T1000 (cell line): ENCODE results near the gene SNX3.
"Not testable (repeated sequence)": the region's sequence is repeated elsewhere in the genome, so short reads cannot be mapped to it uniquely, and the experiment has no call there.

Experiments used
- DNase-seq: peaks from one replicate; lab custom pipeline; 2025; ENCODE audit warnings: mixed read lengths; lab: John Stamatoyannopoulos, UW

Gene SNX3

GRCh38 chr6:108260126-108260808 is 573 bp downstream of the SNX3 start:
- DNase-seq = no peak

GRCh38 chr6:108254433-108255410 is 6.1 kb downstream of the SNX3 start:
- DNase-seq = no peak

GRCh38 chr6:108253241-108253640 is 7.6 kb downstream of the SNX3 start:
- no peak for DNase-seq

GRCh38 chr6:108252055-108252454 is 8.8 kb downstream of the SNX3 start:
- DNase-seq = no peak

- DNase-seq = no peak
Measured at GRCh38 chr6:108251252-108251651, 9.6 kb downstream of the SNX3 start.

GRCh38 chr6:108250240-108250866 is 10.5 kb downstream of the SNX3 start:
- no peak for DNase-seq

- DNase-seq = no peak
Measured at GRCh38 chr6:108247965-108248536, 12.8 kb downstream of the SNX3 start.

- not testable (repeated sequence) for DNase-seq
Measured at GRCh38 chr6:108245095-108245494, 15.7 kb downstream of the SNX3 start.

- DNase-seq = no peak
Measured at GRCh38 chr6:108243836-108244235, 17.0 kb downstream of the SNX3 start.

GRCh38 chr6:108242721-108243120 is 18.1 kb downstream of the SNX3 start:
- DNase-seq = no peak

GRCh38 chr6:108242259-108242658 is 18.6 kb downstream of the SNX3 start:
- DNase-seq = no peak

- no peak for DNase-seq
Measured at GRCh38 chr6:108238322-108238721, 22.5 kb downstream of the SNX3 start.

- DNase-seq = no peak
Measured at GRCh38 chr6:108236791-108237190, 24.0 kb downstream of the SNX3 start.

- no peak for DNase-seq
Measured at GRCh38 chr6:108235127-108235526, 25.7 kb downstream of the SNX3 start.

GRCh38 chr6:108228416-108228815 is 32.4 kb downstream of the SNX3 start:
- DNase-seq = no peak

- DNase-seq = no peak
Measured at GRCh38 chr6:108227290-108227689, 33.5 kb downstream of the SNX3 start.

GRCh38 chr6:108222504-108222903 is 38.3 kb downstream of the SNX3 start:
- DNase-seq = no peak

- DNase-seq = no peak
Measured at GRCh38 chr6:108222064-108222463, 38.8 kb downstream of the SNX3 start.

- no peak for DNase-seq
Measured at GRCh38 chr6:108211671-108212070, 49.2 kb downstream of the SNX3 start.

GRCh38 chr6:108210556-108210955 is 50.3 kb downstream of the SNX3 start:
- DNase-seq = no peak

GRCh38 chr6:108209738-108210137 is 51.1 kb downstream of the SNX3 start:
- DNase-seq = no peak

- no peak for DNase-seq
Measured at GRCh38 chr6:108207013-108207412, 53.8 kb downstream of the SNX3 start.
